ENCODE measurements around the gene RSKR. TPM values are rescaled to one million over a fixed set of nuclear protein-coding genes. Genes with fewer than 3 reads are reported as not detected.

RSKR gene
- total RNA-seq, 4 donors from 2014 or later, result 2.3 to 4.2 (median 4.1) TPM

- no peak overlapping the region for H3K27ac ChIP-seq (replicated peaks in 1 of 4)
- H3K27me3 ChIP-seq, result no peaks in the 10 kb centered on the region
- no peaks in the 10 kb centered on the region for H3K9me3 ChIP-seq
- peaks cover 93 to 100% (median 96%) of the 10 kb centered on the region in 4 donors for H3K36me3 ChIP-seq
- 65% methylated on average over 2 of the region's 2 CpGs for WGBS
- H3K4me3 ChIP-seq, result no peak overlapping the region
- intact Hi-C loops (cut with DNase I), result no loop called here
- TF ChIP-seq POLR2A (IDR thresholded peaks at IDR 0.05; ENCODE audit: low read depth), result no peak
- no peak for TF ChIP-seq EP300 (IDR thresholded peaks at IDR 0.05)
- no peak for TF ChIP-seq CTCF (IDR thresholded peaks at IDR 0.05)
- TF ChIP-seq POLR2AphosphoS5 (IDR thresholded peaks at IDR 0.05), result no peak
- H3K4me1 ChIP-seq, result no peaks in the 10 kb centered on the region
- no peak for DNase-seq (ENCODE audit: extremely low spot score)
These were observed 6.0 kb upstream of the RSKR start for GRCh38 chr17:28620010-28620409.

DNA sequence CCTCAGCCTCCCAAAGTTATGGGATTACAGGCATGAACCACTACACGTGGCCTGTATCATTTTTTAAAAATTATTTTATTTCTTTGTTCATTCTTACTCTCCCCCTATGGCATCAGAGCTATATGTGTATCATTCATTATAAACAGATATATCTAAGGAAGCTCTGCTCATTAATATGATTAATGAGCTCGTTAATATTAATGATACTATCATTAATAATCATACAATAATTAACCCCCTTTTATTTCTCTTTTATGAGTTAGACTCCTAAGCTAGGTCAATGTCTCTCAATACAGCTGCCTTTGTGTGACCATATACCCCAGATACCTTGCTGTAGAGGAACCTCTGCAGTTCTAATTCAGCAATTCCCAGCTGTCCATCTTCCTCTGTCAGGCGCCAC is 4.5 kb upstream of the RSKR start:
- no peak for DNase-seq (ENCODE audit: extremely low spot score)
- H3K27ac ChIP-seq (replicated peaks in 1 of 4), result no peak overlapping the region
- H3K4me3 ChIP-seq, result no peak overlapping the region
- peaks cover 91 to 100% (median 99%) of the 10 kb centered on the region in 4 donors for H3K36me3 ChIP-seq
- 88% methylated on average over 3 of the region's 3 CpGs for WGBS
- H3K9me3 ChIP-seq, result no peaks in the 10 kb centered on the region
- no peaks in the 10 kb centered on the region for H3K27me3 ChIP-seq
- intact Hi-C loops (cut with DNase I), result no loop called here
- TF ChIP-seq POLR2A (IDR thresholded peaks at IDR 0.05; ENCODE audit: low read depth), result no peak
- no peak for TF ChIP-seq POLR2AphosphoS5 (IDR thresholded peaks at IDR 0.05)
- TF ChIP-seq CTCF (IDR thresholded peaks at IDR 0.05), result no peak
- no peaks in the 10 kb centered on the region for H3K4me1 ChIP-seq

DNA sequence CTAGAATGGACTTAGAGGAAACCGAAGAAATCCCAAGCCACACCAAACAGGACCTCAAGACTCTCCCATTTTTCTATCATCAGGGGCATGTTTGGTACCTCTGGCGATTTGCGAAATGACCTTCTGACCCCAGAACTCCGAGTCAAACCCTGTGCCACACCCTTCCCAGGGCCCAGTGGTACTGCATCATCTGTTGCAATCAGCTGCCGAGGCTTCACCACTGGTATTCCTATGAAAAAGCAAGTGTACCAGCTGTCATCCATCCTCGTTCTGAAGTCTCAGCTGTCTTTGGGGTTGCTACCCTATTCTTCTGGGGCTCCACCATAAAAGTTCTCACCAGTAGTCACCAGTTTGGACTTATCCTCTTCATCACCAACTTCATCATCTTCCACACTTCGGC is 2.3 kb upstream of the RSKR start:
- DNase-seq (ENCODE audit: extremely low spot score), result no peak
- Histone ChIP-seq H3K4me1 (no peaks in the 10 kb centered on the region), H3K9me3 (no peaks in the 10 kb centered on the region), H3K36me3 (peaks cover 70 to 82% (median 78%) of the 10 kb centered on the region in 4 donors), H3K4me3 (no peak overlapping the region), H3K27ac (replicated peaks in 1 of 4) (no peak overlapping the region), H3K27me3 (no peaks in the 10 kb centered on the region)
- intact Hi-C loops (cut with DNase I), result no loop called here
- TF ChIP-seq EP300 (IDR thresholded peaks at IDR 0.05), result no peak
- no peak for TF ChIP-seq POLR2A (IDR thresholded peaks at IDR 0.05; ENCODE audit: low read depth)
- no peak for TF ChIP-seq POLR2AphosphoS5 (IDR thresholded peaks at IDR 0.05)
- no peak for TF ChIP-seq CTCF (IDR thresholded peaks at IDR 0.05)
- 80% methylated on average over 6 of the region's 7 CpGs for WGBS

DNA sequence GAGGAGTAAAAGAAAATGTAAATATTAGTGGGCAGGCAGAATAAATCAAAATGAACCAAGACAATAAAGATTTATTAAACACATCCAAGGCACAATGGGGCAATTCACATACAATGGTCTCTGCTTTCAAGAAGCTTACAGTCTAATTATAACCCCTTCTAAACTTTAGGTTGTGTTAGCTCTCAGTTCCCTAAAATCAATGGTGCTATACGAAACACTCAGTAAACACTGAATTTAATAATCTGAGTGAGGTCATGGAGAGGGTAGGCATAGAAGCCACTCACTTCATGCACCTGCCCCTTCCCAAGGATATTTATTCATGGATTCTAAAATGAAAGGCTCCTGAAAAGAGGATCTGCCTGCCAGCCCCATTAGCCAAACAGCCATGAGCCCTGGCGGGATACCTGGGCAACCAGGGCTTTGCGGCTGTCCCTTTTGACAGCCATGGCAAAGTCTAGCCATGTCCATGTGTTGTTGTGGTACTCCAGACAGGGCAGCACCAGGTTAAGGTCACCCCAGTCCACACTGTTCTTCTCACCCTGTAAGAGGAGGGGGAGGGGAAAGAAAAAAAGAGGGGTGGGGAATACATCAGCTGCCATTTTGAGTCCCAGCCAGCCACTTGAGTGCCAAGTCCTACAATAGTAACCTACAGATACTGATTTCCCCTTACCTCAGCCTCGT is 1.4 kb upstream of the RSKR start:
- Histone ChIP-seq H3K36me3 (peaks cover 61 to 77% (median 70%) of the 10 kb centered on the region in 4 donors), H3K4me3 (no peak overlapping the region), H3K4me1 (no peaks in the 10 kb centered on the region), H3K27me3 (no peaks in the 10 kb centered on the region), H3K27ac (replicated peaks in 1 of 4) (no peak overlapping the region), H3K9me3 (no peaks in the 10 kb centered on the region)
- DNase-seq (ENCODE audit: extremely low spot score), result no peak
- TF ChIP-seq POLR2AphosphoS5 (IDR thresholded peaks at IDR 0.05), result no peak
- no peak for TF ChIP-seq POLR2A (IDR thresholded peaks at IDR 0.05; ENCODE audit: low read depth)
- TF ChIP-seq EP300 (IDR thresholded peaks at IDR 0.05), result no peak
- TF ChIP-seq CTCF (IDR thresholded peaks at IDR 0.05), result no peak
- WGBS, result 84% methylated on average over 3 of the region's 4 CpGs
- intact Hi-C loops (cut with DNase I), result no loop called here

Measured in esophagus muscularis mucosa (tissue), 4 donors.